SU-DHL-6 (cell line): Measurements from ENCODE around the gene MAPT.

Experiments used
- EZH2phosphoT487 ChIP-seq: fragments of 200-600 bp; sonication (generic), shearing (Covaris generic); conservative IDR thresholded peaks from 2 replicates; pipeline ENCODE4 v1.6.1; 2018; ENCODE audit warnings: mild to moderate bottlenecking, antibody characterized with exemption, low read length, moderate library complexity, mixed read lengths
- TF ChIP-seq, protein P1 (sequence below): fragments of 200-600 bp; sonication (generic); IDR thresholded peaks from one replicate; pipeline ENCODE4 v1.5.1; 2017; ENCODE audit warnings: antibody characterized with exemption, mild to moderate bottlenecking, low read length, moderate library complexity; ENCODE audit not compliant: insufficient read depth, poor library complexity, severe bottlenecking

DNA sequence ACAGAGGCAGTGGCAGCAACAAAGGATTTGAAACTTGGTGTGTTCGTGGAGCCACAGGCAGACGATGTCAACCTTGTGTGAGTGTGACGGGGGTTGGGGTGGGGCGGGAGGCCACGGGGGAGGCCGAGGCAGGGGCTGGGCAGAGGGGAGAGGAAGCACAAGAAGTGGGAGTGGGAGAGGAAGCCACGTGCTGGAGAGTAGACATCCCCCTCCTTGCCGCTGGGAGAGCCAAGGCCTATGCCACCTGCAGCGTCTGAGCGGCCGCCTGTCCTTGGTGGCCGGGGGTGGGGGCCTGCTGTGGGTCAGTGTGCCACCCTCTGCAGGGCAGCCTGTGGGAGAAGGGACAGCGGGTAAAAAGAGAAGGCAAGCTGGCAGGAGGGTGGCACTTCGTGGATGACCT is 130.2 kb downstream of the MAPT start:
- TF ChIP-seq, protein P1, sequence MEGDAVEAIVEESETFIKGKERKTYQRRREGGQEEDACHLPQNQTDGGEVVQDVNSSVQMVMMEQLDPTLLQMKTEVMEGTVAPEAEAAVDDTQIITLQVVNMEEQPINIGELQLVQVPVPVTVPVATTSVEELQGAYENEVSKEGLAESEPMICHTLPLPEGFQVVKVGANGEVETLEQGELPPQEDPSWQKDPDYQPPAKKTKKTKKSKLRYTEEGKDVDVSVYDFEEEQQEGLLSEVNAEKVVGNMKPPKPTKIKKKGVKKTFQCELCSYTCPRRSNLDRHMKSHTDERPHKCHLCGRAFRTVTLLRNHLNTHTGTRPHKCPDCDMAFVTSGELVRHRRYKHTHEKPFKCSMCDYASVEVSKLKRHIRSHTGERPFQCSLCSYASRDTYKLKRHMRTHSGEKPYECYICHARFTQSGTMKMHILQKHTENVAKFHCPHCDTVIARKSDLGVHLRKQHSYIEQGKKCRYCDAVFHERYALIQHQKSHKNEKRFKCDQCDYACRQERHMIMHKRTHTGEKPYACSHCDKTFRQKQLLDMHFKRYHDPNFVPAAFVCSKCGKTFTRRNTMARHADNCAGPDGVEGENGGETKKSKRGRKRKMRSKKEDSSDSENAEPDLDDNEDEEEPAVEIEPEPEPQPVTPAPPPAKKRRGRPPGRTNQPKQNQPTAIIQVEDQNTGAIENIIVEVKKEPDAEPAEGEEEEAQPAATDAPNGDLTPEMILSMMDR: no peak
- no peak for TF ChIP-seq EZH2phosphoT487
